ENCODE measurements around the gene ITPR3. TPM values are rescaled to one million over a fixed set of nuclear protein-coding genes. Genes with fewer than 3 reads are reported as not detected.

Gene ITPR3
- total RNA-seq, 1 experiment from 2014 or later: 103 TPM

DNA sequence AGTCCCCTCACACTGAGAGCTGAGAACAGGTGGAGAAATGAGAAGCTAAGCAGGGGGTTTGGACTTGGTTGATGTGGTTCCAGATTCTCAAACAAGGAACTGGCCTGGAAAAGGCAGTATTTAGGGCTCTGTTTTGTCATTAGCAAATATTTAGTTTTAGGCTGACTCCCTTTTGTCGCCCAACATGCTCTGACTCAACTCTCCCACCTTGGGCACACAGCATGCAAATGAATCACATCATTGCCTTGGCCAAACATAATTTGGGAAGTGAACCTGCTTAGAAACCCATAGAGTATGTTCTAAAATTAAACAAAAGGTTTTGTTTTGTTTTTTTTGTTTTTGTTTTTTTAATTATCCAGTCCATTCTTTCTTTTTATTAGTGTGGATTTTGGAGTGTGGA, 99.9 kb downstream of the ITPR3 start:
- Histone ChIP-seq H3K27ac (ENCODE audit: low read depth, low read length) (no peak overlapping the region), H3K36me3 (ENCODE audit: control insufficient read depth in 1 of 2, insufficient read depth in 2 of 2, low read length in 2 of 2) (no peaks in the 10 kb centered on the region), H3K9me2 (ENCODE audit: insufficient read depth) (no peaks in the 10 kb centered on the region), H3K4me1 (ENCODE audit: control insufficient read depth in 1 of 2, insufficient read depth in 2 of 2, low read length in 2 of 2) (peaks cover 11 to 14% of the 10 kb centered on the region in 2 experiments), H3K9me3 (ENCODE audit: control insufficient read depth in 1 of 2, insufficient read depth in 1 of 2, low read depth in 1 of 2, low read length in 2 of 2) (no peaks in the 10 kb centered on the region), H3K27me3 (ENCODE audit: insufficient read depth, low read length) (peaks cover 30% of the 10 kb centered on the region), H3K9ac (ENCODE audit: low read length) (no peak overlapping the region), H3K4me3 (replicated peaks in 1 of 2; ENCODE audit: low read depth in 1 of 2, low read length in 2 of 2) (no peak overlapping the region), H2AFZ (ENCODE audit: low read depth, low read length, poor library complexity, severe bottlenecking) (no peak overlapping the region), H3K79me2 (ENCODE audit: insufficient read depth, low read length) (no peaks in the 10 kb centered on the region), H4K20me1 (ENCODE audit: insufficient read depth) (no peaks in the 10 kb centered on the region), H3K4me2 (ENCODE audit: low read length) (no peak overlapping the region)
- no peak for DNase-seq (ENCODE audit: low read depth, low spot score)
- BruUV-seq (replicated peaks): no TSS peak
- intact Hi-C loops (cut with micrococcal nuclease): no loop called here
- CTCF ChIA-PET: no interaction called here
- POLR2A ChIA-PET: no interaction called here
- TF ChIP-seq POLR2AphosphoS5 (IDR thresholded peaks at IDR 0.05; ENCODE audit: low read depth, low read length): no peak
- no peak for TF ChIP-seq ZFX (IDR thresholded peaks at IDR 0.05)
- no peak for TF ChIP-seq EZH2phosphoT487 (IDR thresholded peaks at IDR 0.05; ENCODE audit: borderline replicate concordance)
- no peak for TF ChIP-seq SIN3A (IDR thresholded peaks at IDR 0.05; ENCODE audit: low read depth)
- no peak for TF ChIP-seq CEBPB (IDR thresholded peaks at IDR 0.05; ENCODE audit: low read depth)
- TF ChIP-seq SP1 (IDR thresholded peaks at IDR 0.05; ENCODE audit: low read depth): no peak
- no peak for TF ChIP-seq SRF (IDR thresholded peaks at IDR 0.05; ENCODE audit: low read depth)
- TF ChIP-seq CBX3 (IDR thresholded peaks at IDR 0.05; ENCODE audit: low read depth): no peak
- TF ChIP-seq, protein P1, sequence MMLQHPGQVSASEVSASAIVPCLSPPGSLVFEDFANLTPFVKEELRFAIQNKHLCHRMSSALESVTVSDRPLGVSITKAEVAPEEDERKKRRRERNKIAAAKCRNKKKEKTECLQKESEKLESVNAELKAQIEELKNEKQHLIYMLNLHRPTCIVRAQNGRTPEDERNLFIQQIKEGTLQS (IDR thresholded peaks at IDR 0.05): no peak
- no peak for TF ChIP-seq EZH2 (IDR thresholded peaks at IDR 0.05)
- TF ChIP-seq RAD21 (IDR thresholded peaks at IDR 0.05; ENCODE audit: low read depth): no peak
- no peak for ATAC-seq
- RAD21 ChIA-PET (ENCODE audit: low non-redundant PET in 1 of 2, low total read pairs in 2 of 2, uncharacterized antibody in 2 of 2, unreplicated experiment in 2 of 2): no interaction called here

DNA sequence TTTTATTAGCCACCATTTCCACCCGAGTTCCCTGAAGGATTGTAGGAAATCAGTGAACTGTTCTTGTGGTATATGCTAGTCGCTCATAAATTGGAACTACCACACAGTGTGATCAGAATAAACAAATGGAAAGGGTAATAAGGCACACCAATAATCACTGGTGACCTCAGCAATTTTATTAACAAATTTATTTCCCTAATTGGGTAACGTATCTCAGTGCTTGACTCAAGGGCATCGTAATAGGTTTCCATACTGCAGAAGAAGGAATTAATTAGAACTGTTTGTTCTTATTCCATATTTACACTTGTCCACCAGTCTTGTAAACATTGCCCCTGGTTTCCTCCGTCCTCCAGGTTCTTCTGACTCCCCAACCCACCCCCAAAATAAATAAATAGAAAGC, 100.4 kb downstream of the ITPR3 start:
- Histone ChIP-seq H3K9ac (ENCODE audit: low read length) (no peak overlapping the region), H2AFZ (ENCODE audit: low read depth, low read length, poor library complexity, severe bottlenecking) (no peak overlapping the region), H3K9me3 (ENCODE audit: control insufficient read depth in 1 of 2, insufficient read depth in 1 of 2, low read depth in 1 of 2, low read length in 2 of 2) (no peaks in the 10 kb centered on the region), H3K4me2 (ENCODE audit: low read length) (no peak overlapping the region), H3K79me2 (ENCODE audit: insufficient read depth, low read length) (no peaks in the 10 kb centered on the region), H3K4me3 (replicated peaks in 1 of 2; ENCODE audit: low read depth in 1 of 2, low read length in 2 of 2) (no peak overlapping the region), H3K36me3 (ENCODE audit: control insufficient read depth in 1 of 2, insufficient read depth in 2 of 2, low read length in 2 of 2) (no peaks in the 10 kb centered on the region), H3K27me3 (ENCODE audit: insufficient read depth, low read length) (peaks cover 30% of the 10 kb centered on the region), H3K27ac (ENCODE audit: low read depth, low read length) (no peak overlapping the region), H4K20me1 (ENCODE audit: insufficient read depth) (no peaks in the 10 kb centered on the region), H3K4me1 (ENCODE audit: control insufficient read depth in 1 of 2, insufficient read depth in 2 of 2, low read length in 2 of 2) (peaks cover 6 to 9% of the 10 kb centered on the region in 2 experiments), H3K9me2 (ENCODE audit: insufficient read depth) (no peaks in the 10 kb centered on the region)
- BruUV-seq (replicated peaks): no TSS peak
- intact Hi-C loops (cut with micrococcal nuclease): no loop called here
- TF ChIP-seq CEBPB (IDR thresholded peaks at IDR 0.05; ENCODE audit: low read depth) (no peak), POLR2AphosphoS5 (IDR thresholded peaks at IDR 0.05; ENCODE audit: low read depth, low read length) (no peak)
- POLR2A ChIA-PET: no interaction called here
- no peak for ATAC-seq
- no peak for DNase-seq (ENCODE audit: low read depth, low spot score)
- CTCF ChIA-PET: interaction anchor here (2.4 kb wide), 1 partner anchor 10 kb away, joined by 12 read pairs; the partner anchor contains the start of gene UQCC2
- RAD21 ChIA-PET (ENCODE audit: low non-redundant PET in 1 of 2, low total read pairs in 2 of 2, uncharacterized antibody in 2 of 2, unreplicated experiment in 2 of 2): no interaction called here
